SH-SY5Y (cell line): ENCODE data around the gene GFPT1.

Source experiments
- GATA2 ChIP-seq: IDR thresholded peaks from 2 replicates; pipeline ENCODE4 v1.6.1; 2011; ENCODE audit warnings: mild to moderate bottlenecking, low read depth, low read length
- GATA3 ChIP-seq: IDR thresholded peaks from 2 replicates; pipeline ENCODE4 v1.6.1; 2011; ENCODE audit warnings: low read depth, mild to moderate bottlenecking, low read length, moderate library complexity

The GFPT1 gene

DNA sequence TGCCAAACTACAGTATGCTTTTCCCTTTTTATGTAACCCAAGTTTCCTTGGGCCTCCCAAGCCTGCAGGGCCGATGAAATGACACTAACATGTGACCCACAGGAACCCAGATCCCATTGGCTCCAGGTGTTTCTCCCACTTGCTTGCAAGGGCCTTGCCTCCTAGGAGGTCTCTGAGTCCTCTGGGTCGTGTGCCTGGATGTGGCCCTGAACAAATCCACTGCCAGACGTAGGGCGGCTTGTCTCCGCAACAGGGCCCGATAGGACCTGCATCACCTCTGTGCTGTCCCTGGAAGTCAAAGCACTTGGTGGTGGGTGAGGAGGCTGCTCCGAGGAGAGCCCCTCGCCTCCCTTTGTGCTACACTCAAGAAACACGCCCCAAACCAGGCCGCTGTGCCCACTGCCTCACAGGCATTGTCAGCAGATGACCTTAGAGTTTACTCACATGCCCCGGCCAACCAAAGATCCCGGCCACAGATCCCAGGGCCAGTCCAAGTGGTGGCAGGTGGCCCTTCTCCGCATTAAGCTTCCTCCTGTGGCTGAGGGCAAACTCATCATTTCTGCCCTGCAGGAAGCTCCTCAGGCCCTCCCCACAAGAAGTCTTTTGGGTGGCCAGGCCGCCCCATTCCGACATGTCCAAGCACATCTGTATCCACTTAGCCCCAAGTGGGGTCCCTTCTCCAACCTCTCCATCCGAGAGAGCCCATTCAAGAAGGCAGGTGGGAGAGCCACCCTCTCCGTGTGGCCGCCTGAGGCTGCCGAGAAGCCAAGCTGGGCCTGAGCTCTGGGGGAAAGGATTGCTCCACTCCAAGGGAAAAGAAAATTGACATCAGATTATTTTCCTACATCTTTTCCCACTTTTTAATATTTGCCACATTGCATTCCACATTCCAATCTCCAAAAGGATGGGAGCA, 76.7 kb downstream of the GFPT1 start:
- TF ChIP-seq GATA3, result no peak

DNA sequence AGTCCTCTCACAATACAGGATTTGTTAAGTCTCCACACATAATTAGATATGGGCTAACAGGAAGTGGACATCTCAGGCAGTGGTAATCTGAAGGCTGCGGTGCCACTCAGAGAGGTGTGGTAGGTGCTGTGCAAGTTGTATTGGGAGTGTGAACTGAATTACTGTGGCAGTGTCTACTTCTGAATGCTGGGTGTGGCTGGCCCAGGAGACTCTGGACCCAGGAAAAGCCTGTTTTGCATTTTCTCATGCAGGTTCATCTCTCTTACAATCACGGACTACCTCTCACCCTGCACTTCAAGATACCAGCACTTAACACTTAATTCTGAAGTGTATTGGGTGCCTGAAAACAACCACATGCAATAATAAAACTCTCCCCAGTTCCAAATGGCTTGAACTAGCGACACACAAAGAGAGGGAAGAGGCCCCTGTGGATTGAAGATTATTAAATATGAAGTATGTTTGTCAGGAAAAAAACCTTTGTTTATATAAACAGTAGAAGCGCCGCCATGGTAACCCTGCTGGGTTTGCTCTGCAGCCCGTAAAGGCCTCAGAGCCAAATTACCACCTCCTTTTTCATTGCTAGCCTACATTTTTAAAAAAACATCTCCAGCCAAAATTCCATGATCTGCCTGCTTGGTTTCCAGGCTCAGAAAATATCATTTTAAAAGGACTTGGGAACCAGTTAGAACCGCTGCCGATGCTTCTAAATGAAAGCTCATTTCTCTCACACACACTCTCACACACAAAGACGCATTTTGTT, 77.5 kb downstream of the GFPT1 start:
- no peak for TF ChIP-seq GATA2

- TF ChIP-seq GATA3, result no peak
- TF ChIP-seq GATA2, result no peak
These were observed 78.7 kb downstream of the GFPT1 start for GRCh38 chr2:69308338-69308737.

- no peak for TF ChIP-seq GATA2
- no peak for TF ChIP-seq GATA3
These were observed 79.4 kb downstream of the GFPT1 start for GRCh38 chr2:69307579-69308064.

DNA sequence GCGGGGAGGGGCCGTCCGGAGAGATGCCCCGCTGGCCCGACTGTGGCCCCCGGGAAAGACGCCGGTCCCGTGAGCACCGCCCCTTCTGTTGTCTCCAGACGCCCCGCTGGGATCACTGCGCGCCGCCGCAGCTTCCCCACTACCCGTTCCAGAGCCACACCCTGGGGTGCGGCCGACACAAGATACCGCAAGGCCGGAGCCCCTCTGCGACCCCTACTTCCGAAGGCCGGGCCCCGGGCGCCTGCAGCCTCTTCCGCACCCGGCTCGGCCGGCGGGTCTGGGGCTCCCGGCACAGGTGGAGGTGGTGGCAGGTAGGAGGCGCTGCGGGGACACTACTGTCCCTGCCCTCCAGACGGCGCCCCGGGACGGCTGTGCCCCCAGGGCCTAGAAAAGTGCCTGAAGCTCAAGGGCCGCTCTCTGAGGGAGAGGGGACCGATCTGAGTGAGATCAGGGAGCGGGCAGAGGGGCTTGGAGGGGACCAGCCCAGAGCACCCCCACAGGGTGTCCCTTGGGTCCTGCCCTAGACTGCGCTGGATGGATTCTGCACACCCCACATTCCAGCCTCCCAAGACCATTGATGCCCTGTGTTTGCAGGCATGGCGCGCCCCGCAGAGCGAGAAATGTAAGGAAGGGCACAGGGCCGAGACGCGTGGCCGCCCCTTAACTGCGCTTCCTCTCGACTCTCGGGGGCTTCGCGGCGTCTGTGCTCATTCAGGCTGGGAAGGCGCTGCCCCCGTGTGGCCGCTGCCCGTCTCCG, 80.0 kb downstream of the GFPT1 start:
- no peak for TF ChIP-seq GATA3
- no peak for TF ChIP-seq GATA2

GRCh38 chr2:69306393-69306821, 80.6 kb downstream of the GFPT1 start:
- no peak for TF ChIP-seq GATA2
- TF ChIP-seq GATA3, result no peak

DNA sequence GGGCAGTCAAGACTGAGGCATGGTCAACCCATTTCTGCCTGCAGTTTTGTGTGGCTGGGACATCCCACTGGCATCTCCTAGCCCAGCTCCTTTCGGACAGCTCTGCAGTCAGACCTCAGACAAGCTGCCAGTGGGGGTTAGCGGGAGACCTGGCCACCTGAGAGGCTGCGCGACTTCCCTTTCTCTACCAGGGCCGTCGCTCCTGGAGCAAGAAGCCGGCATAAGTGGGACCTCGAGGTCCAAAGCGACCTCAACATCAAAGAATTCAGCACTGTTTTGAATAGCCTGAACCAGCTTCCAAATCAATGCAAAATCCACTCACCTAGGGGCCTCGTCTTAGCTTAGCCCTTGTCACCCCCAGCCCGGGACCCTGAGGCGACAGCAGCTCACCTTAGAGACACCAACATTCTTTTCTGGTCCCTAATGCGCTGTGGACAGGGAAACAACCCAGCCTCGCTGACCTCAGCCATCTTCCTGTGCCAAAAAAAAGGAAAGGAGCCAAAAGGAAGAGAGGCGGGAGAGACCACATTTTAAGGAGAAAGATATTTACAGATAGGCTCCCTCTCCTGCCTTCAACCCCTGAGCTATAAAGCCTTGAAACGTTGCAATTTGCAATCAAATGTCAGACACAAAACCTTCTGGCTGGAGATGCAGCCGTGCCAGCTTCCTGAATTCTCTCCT, 81.2 kb downstream of the GFPT1 start:
- TF ChIP-seq GATA2 (no peak), GATA3 (no peak)

GRCh38 chr2:69305166-69305565, 81.9 kb downstream of the GFPT1 start:
- no peak for TF ChIP-seq GATA3
- no peak for TF ChIP-seq GATA2

- TF ChIP-seq GATA3 (no peak), GATA2 (no peak)
These were observed 82.4 kb downstream of the GFPT1 start for GRCh38 chr2:69304656-69305055.

DNA sequence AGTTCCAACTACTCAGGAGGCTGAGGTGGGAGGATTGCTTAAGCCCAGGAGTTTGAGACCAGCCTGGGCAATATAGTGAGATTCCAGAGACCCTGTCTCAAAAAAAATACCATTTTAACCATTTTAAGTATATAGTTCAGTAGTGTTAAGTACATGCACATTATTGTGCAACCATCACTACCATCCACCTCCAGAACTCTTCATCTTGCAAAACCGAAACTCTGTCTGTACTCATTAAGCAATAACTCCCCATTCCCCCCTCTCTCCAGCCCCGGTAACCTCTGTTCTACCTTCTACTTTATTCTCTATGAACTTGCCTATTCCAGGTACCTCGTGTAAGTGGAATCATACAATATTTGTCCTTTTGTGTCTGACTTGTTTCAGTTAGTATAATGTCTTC, 86.4 kb downstream of the GFPT1 start:
- TF ChIP-seq GATA3 (no peak), GATA2 (no peak)

DNA sequence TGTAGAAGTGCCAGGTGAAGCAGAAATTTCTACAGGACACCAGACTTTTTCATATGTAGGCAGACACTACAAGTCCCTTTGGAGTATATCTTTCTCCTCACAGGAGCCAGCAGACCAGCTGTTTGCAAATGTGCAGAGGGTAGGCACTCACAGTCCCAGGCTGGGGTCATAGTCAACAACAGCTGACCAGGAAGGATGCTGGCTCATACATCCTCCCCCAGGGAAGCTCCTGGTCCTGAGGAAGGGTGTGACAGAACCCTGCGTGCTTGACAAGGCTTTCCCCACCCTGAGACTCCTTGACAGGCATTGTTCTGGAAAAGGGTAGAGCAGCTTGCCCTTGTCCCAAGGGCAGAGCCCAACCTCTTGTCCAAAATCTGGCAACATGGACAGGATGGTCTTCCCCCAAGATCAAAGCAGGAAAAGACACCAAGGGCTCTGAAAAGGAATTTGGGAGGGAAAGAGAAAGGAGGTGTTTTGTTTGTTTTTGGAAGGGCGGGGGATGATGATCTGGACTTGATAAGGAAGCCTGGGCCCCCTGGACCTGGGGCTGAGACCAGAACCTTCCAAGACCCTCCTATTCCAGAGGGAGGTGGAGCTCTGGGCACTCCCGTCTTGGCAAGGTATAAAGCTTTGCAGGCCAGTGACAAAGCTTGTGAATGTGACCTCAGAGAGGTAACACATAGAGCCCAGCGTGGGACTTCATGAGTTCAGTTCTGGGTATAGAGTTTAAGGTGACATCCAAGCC, 87.1 kb downstream of the GFPT1 start:
- no peak for TF ChIP-seq GATA3
- TF ChIP-seq GATA2, result no peak

GRCh38 chr2:69298862-69299261, 88.2 kb downstream of the GFPT1 start:
- no peak for TF ChIP-seq GATA3

GRCh38 chr2:69298261-69298660, 88.8 kb downstream of the GFPT1 start:
- TF ChIP-seq GATA3 (no peak), GATA2 (no peak)
